ENCODE results near the gene KLK2. TPM values are rescaled to one million over a fixed set of nuclear protein-coding genes. Genes with fewer than 3 reads are reported as not detected.

Gene KLK2
- total and polyA plus RNA-seq, 2 of the 13 experiments (the other 11 are each of a cell fraction or from before 2014, with no cell fraction given), result 0.11 TPM; not detected in 1

GRCh38 chr19:50857366-50857765 is 15.9 kb upstream of the KLK2 start (continued):
- no peak for TF ChIP-seq FOXP4 (CRISPR knock-in tag; IDR thresholded peaks at IDR 0.05)

- no peak for TF ChIP-seq MZF1 (CRISPR knock-in tag; IDR thresholded peaks at IDR 0.05; ENCODE audit: borderline replicate concordance)
- TF ChIP-seq ZNF20 (CRISPR knock-in tag; IDR thresholded peaks at IDR 0.05), result no peak
- no peak for TF ChIP-seq PCBP1 (IDR thresholded peaks at IDR 0.05; ENCODE audit: borderline replicate concordance, low read depth, low read length)
- TF ChIP-seq ELF1 (CRISPR knock-in tag; IDR thresholded peaks at IDR 0.05), result no peak
- no peak for TF ChIP-seq ZNF83 (CRISPR knock-in tag; IDR thresholded peaks at IDR 0.05; ENCODE audit: borderline replicate concordance)
- no peak for TF ChIP-seq ZNF383 (CRISPR knock-in tag; IDR thresholded peaks at IDR 0.05; ENCODE audit: borderline replicate concordance)
- no peak for TF ChIP-seq ZNF354B (CRISPR knock-in tag; IDR thresholded peaks at IDR 0.05)
- TF ChIP-seq KDM6A (CRISPR knock-in tag; IDR thresholded peaks at IDR 0.05; ENCODE audit: low read depth), result no peak
- no peak for TF ChIP-seq HOXA7 (CRISPR knock-in tag; IDR thresholded peaks at IDR 0.05)
- no peak for TF ChIP-seq NFE2L1 (CRISPR knock-in tag; IDR thresholded peaks at IDR 0.05; ENCODE audit: borderline replicate concordance)
- TF ChIP-seq ZBTB49 (CRISPR knock-in tag; IDR thresholded peaks at IDR 0.05; ENCODE audit: borderline replicate concordance), result no peak
- no peak for TF ChIP-seq ZMYM4 (CRISPR knock-in tag; IDR thresholded peaks at IDR 0.05)
- no peak for TF ChIP-seq ZNF704 (CRISPR knock-in tag; IDR thresholded peaks at IDR 0.05; ENCODE audit: borderline replicate concordance)
- no peak for TF ChIP-seq TAF15 (IDR thresholded peaks at IDR 0.05; ENCODE audit: low read depth, low read length, poor library complexity, severe bottlenecking)
- TF ChIP-seq CHD2 (IDR thresholded peaks at IDR 0.05; ENCODE audit: low read depth, low read length), result no peak
- in situ Hi-C loops (cut with HindIII; ENCODE audit: extremely low pct_ligation_motif_present, low pct_unique_long_range_greater_than_20kb) (no loop called here), intact Hi-C loops (cut with micrococcal nuclease; ENCODE audit: unreplicated experiment) (no loop called here)
- H4K20me1 ChIP-seq (ENCODE audit: insufficient read depth, low read length), result no peaks in the 10 kb centered on the region
- H3K36me3 ChIP-seq (replicated peaks in 1 of 2; ENCODE audit: control insufficient read depth in 1 of 2, insufficient read depth in 2 of 2, low read length in 2 of 2), result no peaks in the 10 kb centered on the region
- no peak overlapping the region for H2AFZ ChIP-seq (ENCODE audit: low read length)
- ATAC-seq, result no peak
- BruUV-seq (replicated peaks), result no TSS peak
- H3K4me2 ChIP-seq (ENCODE audit: low read depth, low read length), result no peak overlapping the region
- no peak for DNase-seq (ENCODE audit: low spot score)
- FAIRE-seq, result no peak
- H3K9ac ChIP-seq (ENCODE audit: insufficient read depth, low read depth, low read length), result no peak overlapping the region
- H3K27me3 ChIP-seq (ENCODE audit: control insufficient read depth in 1 of 2, insufficient read depth in 2 of 2, low read length in 2 of 2), result peaks cover 3 to 20% of the 10 kb centered on the region in 2 experiments; a peak in 4 of 5 replicates
- WGBS (ENCODE audit: low lambda C conversion rate), result 7% methylated on average over 7 of the region's 7 CpGs
- H3K27ac ChIP-seq (ENCODE audit: extremely low read length, insufficient read depth, low read length), result no peak overlapping the region
- ChIA-PET CTCF (ENCODE audit: low intra/inter-chr PET ratio, low total read pairs) (no interaction called here), POLR2A (no interaction called here)
- no peaks in the 10 kb centered on the region for H3K79me2 ChIP-seq (ENCODE audit: insufficient read depth, low read length)
- H3K4me3 ChIP-seq (replicated peaks in 1 of 3; ENCODE audit: insufficient read depth in 1 of 3, low read depth in 2 of 3, low read length in 3 of 3), result no peak overlapping the region
- no peaks in the 10 kb centered on the region for H3K9me3 ChIP-seq (ENCODE audit: low read length)
- no peaks in the 10 kb centered on the region for H3K4me1 ChIP-seq (ENCODE audit: insufficient read depth, low read length)
These were observed 14.4 kb upstream of the KLK2 start for GRCh38 chr19:50858886-50859285.

Data from HepG2 (cell line).